Activated naive CD4-positive, alpha-beta T cell (primary cell): ENCODE results near the gene TMC4.

Experiments used
- DNase-seq, 4 experiments: peaks; one replicate each; lab custom pipeline; 2025; lab: John Stamatoyannopoulos, UW

Gene TMC4

GRCh38 chr19:54154603-54155345, 18.2 kb downstream of the TMC4 start:
- DNase-seq: peak in 2 of 4 experiments; percentile 12 to 42

- no peak for DNase-seq
These were observed 19.1 kb downstream of the TMC4 start for GRCh38 chr19:54153731-54154326.

GRCh38 chr19:54152878-54153524, 20.0 kb downstream of the TMC4 start:
- no peak for DNase-seq

- no peak for DNase-seq
These were observed 20.7 kb downstream of the TMC4 start for GRCh38 chr19:54152267-54152666.

- no peak for DNase-seq
These were observed 21.5 kb downstream of the TMC4 start for GRCh38 chr19:54151362-54152035.

GRCh38 chr19:54149021-54149812, 23.7 kb downstream of the TMC4 start:
- DNase-seq: no peak

GRCh38 chr19:54148158-54148557, 24.8 kb downstream of the TMC4 start:
- no peak for DNase-seq

GRCh38 chr19:54147676-54148075, 25.3 kb downstream of the TMC4 start:
- DNase-seq: no peak

GRCh38 chr19:54145541-54146158, 27.3 kb downstream of the TMC4 start:
- DNase-seq: no peak

- DNase-seq: no peak
These were observed 30.7 kb downstream of the TMC4 start for GRCh38 chr19:54142166-54142780.

- no peak for DNase-seq
These were observed 31.6 kb downstream of the TMC4 start for GRCh38 chr19:54141356-54141755.

- DNase-seq: no peak
These were observed 34.3 kb downstream of the TMC4 start for GRCh38 chr19:54138489-54139256.

- peak in 1 of 4 experiments; percentile 37 for DNase-seq
These were observed 35.1 kb downstream of the TMC4 start, which contains the start of gene CNOT3 for GRCh38 chr19:54137699-54138488. Gene CNOT3 (plus strand): TSS chr19:54137762. CDS start chr19:54142979, 5,217 bp downstream.

GRCh38 chr19:54136864-54137698, 35.9 kb downstream of the TMC4 start:
- peak; percentile 95 to 97 (median 96) for DNase-seq

GRCh38 chr19:54136086-54136863, 36.7 kb downstream of the TMC4 start:
- DNase-seq: no peak

GRCh38 chr19:54133957-54134590, 38.9 kb downstream of the TMC4 start:
- no peak for DNase-seq
